PFSK-1 (cell line): ENCODE results near the gene MAP3K9.

Experiments
- POLR2AphosphoS5 ChIP-seq: IDR thresholded peaks from 2 replicates; pipeline ENCODE4 v1.6.1; 2012; ENCODE audit warnings: low read depth, mild to moderate bottlenecking, control low read depth, low read length, moderate library complexity
- REST ChIP-seq, 2 experiments: IDR thresholded peaks; 2 replicates each; pipeline versions ENCODE4 v1.6.1 to v1.8.0; 2011 to 2012; ENCODE audit warnings: low read depth in 2 of 2, low read length in 2 of 2, control low read depth in 1 of 2, inconsistent platforms in 1 of 2, mild to moderate bottlenecking in 1 of 2, moderate library complexity in 1 of 2; ENCODE audit not compliant: insufficient read depth in 1 of 2
- SIN3A ChIP-seq: IDR thresholded peaks from 2 replicates; pipeline ENCODE4 v1.6.1; 2012; ENCODE audit warnings: mild to moderate bottlenecking, low read length, moderate library complexity, borderline replicate concordance; ENCODE audit not compliant: insufficient read depth
- TAF1 ChIP-seq: IDR thresholded peaks from 2 replicates; pipeline ENCODE4 v1.6.1; 2012; ENCODE audit warnings: low read length, control low read depth, borderline replicate concordance; ENCODE audit not compliant: insufficient read depth

GRCh38 chr14:70821584-70822529 is 12.5 kb upstream of the MAP3K9 start:
- TF ChIP-seq POLR2AphosphoS5 (no peak), REST (IDR thresholded peaks at IDR 0.05; ENCODE audit: insufficient read depth in 1 of 2, low read depth in 2 of 2, low read length in 2 of 2) (no peak), SIN3A (no peak), TAF1 (no peak)
